ENCODE data around the gene YIPF2.

The YIPF2 gene

GRCh38 chr19:10874024-10874423, 54.4 kb downstream of the YIPF2 start:
- DNase-seq (no peak), ATAC-seq (no peak)

- ATAC-seq (no peak), DNase-seq (no peak)
These were observed 55.8 kb downstream of the YIPF2 start for GRCh38 chr19:10872546-10873107.

Measured in stimulated activated naive CD8-positive, alpha-beta T cell treated with anti-CD3 and anti-CD28 coated beads, Interleukin-15, Interleukin-2, amounts not matched to agents 100 U/mL and 50 U/mL, for 24 hours (primary cell).